HepG2 (cell line): ENCODE measurements around the gene MAT2A. TPM values are rescaled to one million over a fixed set of nuclear protein-coding genes. Genes with fewer than 3 reads are reported as not detected.

ENCODE experiments used
- AHDC1 ChIP-seq: sonication (generic); formaldehyde crosslinking; IDR thresholded peaks from 2 replicates; pipeline ENCODE4 v1.5.1; 2020; ENCODE audit warnings: mild to moderate bottlenecking, missing genetic modification reagents, borderline replicate concordance
- CREBL2 ChIP-seq: sonication (generic); formaldehyde crosslinking; IDR thresholded peaks from 2 replicates; pipeline ENCODE4 v1.8.1; 2023; ENCODE audit warnings: missing genetic modification reagents, mild to moderate bottlenecking, borderline replicate concordance
- HBP1 ChIP-seq: IDR thresholded peaks from 2 replicates; pipeline ENCODE4 v1.6.1; 2016; ENCODE audit warnings: low read depth, control low read depth
- IKZF5 ChIP-seq: IDR thresholded peaks from 2 replicates; pipeline ENCODE4 v1.6.1; 2018; ENCODE audit warnings: missing genetic modification reagents, mild to moderate bottlenecking, missing compliant biosample characterization
- JUND ChIP-seq: sonication (generic); formaldehyde crosslinking; IDR thresholded peaks from 2 replicates; pipeline ENCODE4 v1.8.0; 2022; ENCODE audit warnings: mild to moderate bottlenecking, missing genetic modification reagents
- KDM3A ChIP-seq: IDR thresholded peaks from 2 replicates; pipeline ENCODE4 v1.6.1; 2018; ENCODE audit warnings: low read depth, missing compliant biosample characterization
- REXO4 ChIP-seq: sonication (generic); formaldehyde crosslinking; IDR thresholded peaks from 2 replicates; pipeline ENCODE4 v1.8.0; 2022; ENCODE audit warnings: missing genetic modification reagents, mild to moderate bottlenecking, borderline replicate concordance
- SIX4 ChIP-seq: sonication (generic); formaldehyde crosslinking; IDR thresholded peaks from 2 replicates; pipeline ENCODE4 v1.4.0; 2020; ENCODE audit warnings: missing genetic modification reagents
- SKI ChIP-seq: fragments of 450-650 bp; IDR thresholded peaks from one replicate; pipeline ENCODE4 v1.6.1; 2018; ENCODE audit warnings: mild to moderate bottlenecking; ENCODE audit not compliant: partially characterized antibody
- SSRP1 ChIP-seq: IDR thresholded peaks from 2 replicates; pipeline ENCODE4 v1.6.1; 2016; ENCODE audit warnings: control low read depth
- TFDP2 ChIP-seq: sonication (generic); formaldehyde crosslinking; IDR thresholded peaks from 2 replicates; pipeline ENCODE4 v1.4.0; 2020; ENCODE audit warnings: missing genetic modification reagents
- ZNF414 ChIP-seq: sonication (generic); formaldehyde crosslinking; IDR thresholded peaks from 2 replicates; pipeline ENCODE4 v1.5.0; 2020; ENCODE audit warnings: missing genetic modification reagents
- ZNF512 ChIP-seq: sonication (generic); formaldehyde crosslinking; IDR thresholded peaks from 2 replicates; pipeline ENCODE4 v1.4.0; 2020; ENCODE audit warnings: mild to moderate bottlenecking, missing genetic modification reagents
- ZNF780A ChIP-seq: sonication (generic); formaldehyde crosslinking; IDR thresholded peaks from 2 replicates; pipeline ENCODE4 v1.8.0; 2022; ENCODE audit warnings: mild to moderate bottlenecking, missing genetic modification reagents, moderate library complexity
- ZZZ3 ChIP-seq: sonication (generic); formaldehyde crosslinking; IDR thresholded peaks from 2 replicates; pipeline ENCODE4 v1.4.0; 2020; ENCODE audit warnings: missing genetic modification reagents, mild to moderate bottlenecking, borderline replicate concordance
- polyA plus RNA-seq, 8 experiments: library from polyadenylated mRNA; depleted of rRNA in 3 of 8; stranded (reverse) in 7 of 8; unstranded in 1 of 8; fragments of >200 nt; fragmentation: Illumina TruSeq in 4 of 8; extraction: Trizol in 4 of 8; gene quantifications; 2 replicates each; pipeline versions ENCODE4 v1.2.1 to v1.2.3, GENCODE V29; 2011 to 2016; ENCODE audit warnings: low read depth in 4 of 8, missing spikeins in 1 of 8, mixed read lengths in 1 of 8; ENCODE audit not compliant: insufficient read depth in 1 of 8
- total RNA-seq, 5 experiments: library from RNA; depleted of rRNA; stranded (reverse); fragments of >200 nt; fragmentation: Illumina TruSeq; extraction: Trizol; gene quantifications; 2 replicates each; pipeline ENCODE4 v1.2.3, GENCODE V29; 2016; ENCODE audit warnings: low read depth in 1 of 5

The MAT2A gene
- total and polyA plus RNA-seq, 2 of the 13 experiments (the other 11 are each of a cell fraction or from before 2014, with no cell fraction given), result 155 to 331 TPM

- peak; percentile 38; the same call in 1 of the 2 replicates for TF ChIP-seq IKZF5 (CRISPR knock-in tag)
- TF ChIP-seq SKI, result no peak
- TF ChIP-seq AHDC1, result peak; percentile 70; the same call in 1 of the 2 replicates
- TF ChIP-seq ZZZ3 (CRISPR knock-in tag), result no peak
- no peak; the same call in 1 of the 2 replicates for TF ChIP-seq TFDP2 (CRISPR knock-in tag)
- 0 out of 2 replicates have a peak, but pooled peaks have one; percentile 9 for TF ChIP-seq ZNF512
- no peak for TF ChIP-seq SSRP1 (CRISPR knock-in tag)
- no peak for TF ChIP-seq ZNF780A (CRISPR knock-in tag)
- TF ChIP-seq SIX4, result no peak
- TF ChIP-seq REXO4 (CRISPR knock-in tag), result no peak
- TF ChIP-seq JUND (CRISPR knock-in tag), result no peak
- TF ChIP-seq KDM3A (CRISPR knock-in tag), result no peak
- no peak for TF ChIP-seq CREBL2 (CRISPR knock-in tag)
- 0 out of 2 replicates have a peak, but pooled peaks have one; percentile 30 for TF ChIP-seq ZNF414
- TF ChIP-seq HBP1, result no peak
Measured at GRCh38 chr2:85537600-85538506, 1.1 kb upstream of the MAT2A start (continued).
